Naive B cell (primary cell): ENCODE measurements around the gene IGFL3. TPM values are rescaled to one million over a fixed set of nuclear protein-coding genes. Genes with fewer than 3 reads are reported as not detected.
"Not testable (repeated sequence)": the region's sequence is repeated elsewhere in the genome, so short reads cannot be mapped to it uniquely, and the experiment has no call there.

Source experiments
- ATAC-seq, 2 donors: fragments of 150-1000 bp; cut with Tn5 transposase; 2 replicates each; pipeline ENCODE4 v1.10.0; 2021; ENCODE audit warnings: low read depth in 2 of 2, mild to moderate bottlenecking in 2 of 2, moderate library complexity in 2 of 2
- DNase-seq: peaks from one replicate; pipeline ENCODE4 v3.0.0; 2022
- H3K27ac Mint-ChIP-seq, 6 donors: one replicate each; pipeline ENCODE4 v1.8.0; 2020 to 2022; ENCODE audit warnings: mild to moderate bottlenecking in 6 of 6, mixed read lengths in 6 of 6, moderate library complexity in 5 of 6, inconsistent platforms in 2 of 6
- H3K27me3 Mint-ChIP-seq, 3 donors: one replicate each; pipeline ENCODE4 v1.8.0; 2021 to 2022; ENCODE audit warnings: mixed read lengths in 3 of 3, mild to moderate bottlenecking in 1 of 3
- H3K36me3 Mint-ChIP-seq, 2 donors: one replicate each; pipeline ENCODE4 v1.8.0; 2020 to 2022; ENCODE audit warnings: mixed read lengths in 2 of 2, inconsistent platforms in 1 of 2, mild to moderate bottlenecking in 1 of 2
- H3K4me1 Mint-ChIP-seq, 3 donors: one replicate each; pipeline ENCODE4 v1.8.0; 2020 to 2022; ENCODE audit warnings: mixed read lengths in 3 of 3, inconsistent platforms in 1 of 3, mild to moderate bottlenecking in 1 of 3, moderate library complexity in 1 of 3
- H3K4me3 Mint-ChIP-seq, 8 donors: one replicate each; pipeline ENCODE4 v1.8.0; 2020 to 2022; ENCODE audit warnings: mild to moderate bottlenecking in 8 of 8, mixed read lengths in 8 of 8, moderate library complexity in 8 of 8, inconsistent platforms in 2 of 8
- H3K9me3 Mint-ChIP-seq, 7 donors: one replicate each; pipeline ENCODE4 v1.8.0; 2020 to 2022; ENCODE audit warnings: mixed read lengths in 7 of 7, mild to moderate bottlenecking in 5 of 7, inconsistent platforms in 2 of 7, moderate library complexity in 1 of 7
- polyA plus RNA-seq, 6 donors: library from polyadenylated mRNA; unstranded; fragments of 300-500 nt; fragmentation: Illumina TruSeq; gene quantifications; one replicate each; pipeline ENCODE4 v1.2.3, GENCODE V29; 2021; ENCODE audit warnings: low read depth in 6 of 6

The IGFL3 gene
- polyA plus RNA-seq, 6 donors from 2014 or later: not detected

DNA sequence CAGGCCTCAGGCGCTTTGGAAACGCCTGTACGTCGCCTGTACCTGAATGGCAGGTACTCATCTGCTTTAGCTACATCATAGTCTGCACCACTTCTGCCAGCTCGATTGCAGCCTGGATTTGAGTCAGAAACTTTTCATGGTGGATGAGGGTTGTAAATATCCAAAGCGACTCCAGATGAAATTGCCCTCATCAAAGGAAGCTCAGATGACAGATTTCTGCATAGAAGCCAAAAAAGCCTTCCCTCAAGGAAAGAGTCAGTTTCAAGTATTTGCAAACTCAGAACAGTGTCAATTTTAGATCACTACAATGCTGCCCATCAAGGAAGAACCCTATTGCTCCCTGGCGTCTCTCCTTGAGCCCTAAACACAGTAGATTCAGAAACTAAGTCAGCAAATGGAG is 44.9 kb downstream of the IGFL3 start:
- Mint-ChIP-seq H3K4me3 (no peak overlapping the region), H3K9me3 (peaks cover 5 to 56% (median 22%) of the 10 kb centered on the region in 7 donors), H3K27me3 (peaks cover 69 to 87% (median 86%) of the 10 kb centered on the region in 3 donors), H3K36me3 (peaks cover 5 to 20% of the 10 kb centered on the region in 2 donors), H3K4me1 (peaks cover 0 to 9% (median 8%) of the 10 kb centered on the region in 3 donors), H3K27ac (peak overlapping the region in 1 of 6 donors; percentile 76)
- ATAC-seq (no peak), DNase-seq (no peak)

DNA sequence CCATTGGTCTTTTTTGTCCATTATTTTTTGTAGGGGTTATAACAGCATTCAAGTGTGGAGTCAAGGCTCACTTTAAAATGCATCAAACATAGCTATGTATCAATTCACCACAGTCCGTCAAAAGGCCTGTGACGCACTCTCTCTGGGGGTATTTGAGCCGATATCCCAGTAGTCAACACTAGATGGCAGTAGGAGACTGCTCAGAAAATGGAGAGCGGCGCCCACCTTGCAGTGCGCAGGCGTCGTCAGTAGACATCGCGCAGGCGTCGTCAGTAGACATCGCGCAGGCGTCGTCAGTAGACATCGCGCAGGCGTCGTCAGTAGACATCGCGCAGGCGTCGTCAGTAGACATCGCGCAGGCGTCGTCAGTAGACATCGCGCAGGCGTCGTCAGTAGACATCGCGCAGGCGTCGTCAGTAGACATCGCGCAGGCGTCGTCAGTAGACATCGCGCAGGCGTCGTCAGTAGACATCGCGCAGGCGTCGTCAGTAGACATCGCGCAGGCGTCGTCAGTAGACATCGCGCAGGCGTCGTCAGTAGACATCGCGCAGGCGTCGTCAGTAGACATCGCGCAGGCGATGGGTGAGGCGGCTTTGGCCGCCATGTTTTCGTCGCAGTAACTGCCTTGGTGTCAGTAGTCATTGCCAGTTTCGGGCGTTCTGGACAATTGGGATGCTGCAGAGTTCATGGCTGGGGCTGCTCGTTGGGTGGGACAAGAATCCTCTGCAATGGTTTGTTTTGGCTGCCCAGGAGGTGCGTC is 45.7 kb downstream of the IGFL3 start:
- not testable (repeated sequence) for DNase-seq, ATAC-seq, H3K4me3 Mint-ChIP-seq, H3K4me1 Mint-ChIP-seq
- H3K36me3 Mint-ChIP-seq: peaks cover 5 to 14% of the 10 kb centered on the region in 2 donors
- peak overlapping the region in 2 of 6 donors; percentile 22 to 27 for H3K27ac Mint-ChIP-seq
- peaks cover 66 to 85% (median 80%) of the 10 kb centered on the region in 3 donors for H3K27me3 Mint-ChIP-seq
- H3K9me3 Mint-ChIP-seq: peaks cover 5 to 47% (median 14%) of the 10 kb centered on the region in 7 donors

DNA sequence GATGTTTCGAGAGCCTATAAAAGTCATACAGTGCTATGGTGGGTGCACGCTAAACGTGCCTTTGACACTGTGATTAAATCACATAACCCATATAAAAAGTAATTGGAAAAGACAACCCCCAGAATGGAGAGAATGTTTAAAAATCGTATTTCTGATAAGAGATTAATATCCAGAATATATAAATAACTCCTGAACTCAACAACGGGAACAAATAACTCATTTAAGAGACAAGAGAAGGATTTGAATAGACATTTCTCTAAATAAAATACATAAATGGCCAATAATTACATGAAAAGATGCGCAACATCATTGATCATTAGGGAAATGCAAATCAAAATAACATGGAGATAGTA is 46.7 kb downstream of the IGFL3 start:
- ATAC-seq (no peak), DNase-seq (no peak)
- Mint-ChIP-seq H3K27ac (peak overlapping the region in 2 of 6 donors; percentile 28 to 87), H3K4me3 (no peak overlapping the region), H3K9me3 (peaks cover 0 to 39% (median 14%) of the 10 kb centered on the region in 7 donors), H3K27me3 (peaks cover 69 to 88% (median 83%) of the 10 kb centered on the region in 3 donors), H3K4me1 (peaks cover 0 to 9% (median 8%) of the 10 kb centered on the region in 3 donors), H3K36me3 (peaks cover 5 to 14% of the 10 kb centered on the region in 2 donors)

DNA sequence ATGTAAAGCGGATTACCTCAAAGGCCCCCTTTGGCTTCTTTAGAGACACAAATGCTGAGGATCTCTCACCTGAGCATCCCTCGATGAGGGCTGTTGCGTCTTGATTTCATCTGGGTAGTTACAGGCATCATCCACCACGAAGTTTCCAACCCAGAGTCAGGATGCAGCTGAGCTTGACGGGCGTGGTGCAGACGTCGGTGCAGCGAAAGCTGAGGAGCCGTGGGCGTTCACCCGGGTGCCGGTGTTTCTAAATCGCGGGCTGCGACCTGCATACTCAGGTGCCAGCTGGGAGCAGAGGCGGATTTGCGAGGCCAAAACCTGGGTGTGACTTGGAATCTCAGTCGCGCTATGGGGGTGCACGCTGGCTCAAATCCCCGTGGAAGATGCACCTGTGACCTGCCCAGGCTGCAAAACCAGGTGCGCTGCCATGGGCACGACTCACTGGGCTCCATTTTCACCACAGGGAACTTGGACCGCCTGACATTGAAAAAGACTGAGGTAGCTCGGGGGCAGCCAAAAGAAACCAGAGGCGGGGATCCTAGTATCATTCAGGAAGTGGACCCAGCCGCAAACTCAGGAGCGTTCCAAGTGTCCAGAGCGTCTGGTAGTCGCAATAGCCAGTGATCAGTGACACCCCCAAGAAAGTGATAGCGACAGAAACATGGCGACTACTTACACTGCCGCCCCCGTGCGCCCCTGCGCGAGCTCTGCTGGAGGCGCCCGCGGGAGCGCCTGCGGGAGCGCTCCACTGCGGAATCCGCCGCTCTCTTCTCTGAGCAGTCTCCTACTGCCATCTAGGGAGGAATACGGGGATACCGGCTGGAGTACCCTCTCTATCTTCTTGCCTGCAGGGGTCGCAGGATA is 47.3 kb downstream of the IGFL3 start:
- Mint-ChIP-seq H3K9me3 (peaks cover 0 to 34% (median 10%) of the 10 kb centered on the region in 7 donors), H3K27ac (peak overlapping the region in 2 of 6 donors; percentile 28 to 87)
- no peak for ATAC-seq

DNA sequence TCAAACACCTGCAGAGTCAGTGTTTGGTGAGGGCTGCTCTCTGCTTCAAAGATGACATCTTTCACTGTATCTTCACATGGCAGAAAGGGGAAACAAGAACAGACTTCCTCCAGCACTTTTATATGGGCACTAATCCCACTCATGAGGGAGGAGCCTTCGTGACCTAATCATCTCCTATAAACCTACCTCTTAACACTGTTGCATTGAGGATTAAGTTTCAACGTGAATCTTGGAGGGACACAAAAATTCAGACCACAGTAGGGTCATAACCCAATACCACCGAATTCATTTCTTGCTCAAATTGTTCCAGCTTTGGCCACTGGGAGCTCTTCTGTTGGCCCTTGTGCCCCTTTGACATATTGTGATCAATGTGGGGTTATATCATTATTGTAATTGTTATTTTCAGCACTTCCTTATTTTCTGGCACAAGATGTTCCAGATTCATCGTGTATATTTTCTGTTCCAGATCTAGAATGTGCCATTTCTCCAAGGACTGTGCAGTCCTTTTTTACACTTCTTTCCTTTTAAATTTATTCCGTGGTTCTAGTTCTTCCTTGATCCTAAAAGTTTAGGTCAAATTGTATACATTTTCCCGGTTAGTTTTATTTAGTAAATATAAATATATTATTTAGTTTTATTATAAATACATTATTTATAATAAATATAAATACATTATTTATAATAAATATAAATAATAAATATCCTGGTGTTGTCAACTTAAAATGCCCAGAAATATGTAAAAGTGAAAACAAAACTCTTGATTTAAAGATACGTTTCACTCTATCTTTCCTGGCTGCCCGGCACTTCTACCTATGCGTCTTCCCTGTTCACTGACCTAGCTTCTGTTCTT is 48.2 kb downstream of the IGFL3 start:
- DNase-seq (no peak), ATAC-seq (no peak)
- peaks cover 5 to 7% of the 10 kb centered on the region in 2 donors for H3K36me3 Mint-ChIP-seq
- peaks cover 69 to 87% (median 85%) of the 10 kb centered on the region in 3 donors for H3K27me3 Mint-ChIP-seq
- no peak overlapping the region for H3K27ac Mint-ChIP-seq
- peaks cover 0 to 33% (median 10%) of the 10 kb centered on the region in 7 donors for H3K9me3 Mint-ChIP-seq
- H3K4me1 Mint-ChIP-seq: peaks cover 0 to 9% (median 8%) of the 10 kb centered on the region in 3 donors
- H3K4me3 Mint-ChIP-seq: no peak overlapping the region

More for the DNA sequence above, 47.3 kb downstream of the IGFL3 start:
- Mint-ChIP-seq H3K27me3 (peaks cover 71 to 88% (median 84%) of the 10 kb centered on the region in 3 donors), H3K36me3 (peaks cover 5 to 10% of the 10 kb centered on the region in 2 donors), H3K4me3 (no peak overlapping the region), H3K4me1 (peaks cover 0 to 9% (median 8%) of the 10 kb centered on the region in 3 donors)
- DNase-seq: no peak

DNA sequence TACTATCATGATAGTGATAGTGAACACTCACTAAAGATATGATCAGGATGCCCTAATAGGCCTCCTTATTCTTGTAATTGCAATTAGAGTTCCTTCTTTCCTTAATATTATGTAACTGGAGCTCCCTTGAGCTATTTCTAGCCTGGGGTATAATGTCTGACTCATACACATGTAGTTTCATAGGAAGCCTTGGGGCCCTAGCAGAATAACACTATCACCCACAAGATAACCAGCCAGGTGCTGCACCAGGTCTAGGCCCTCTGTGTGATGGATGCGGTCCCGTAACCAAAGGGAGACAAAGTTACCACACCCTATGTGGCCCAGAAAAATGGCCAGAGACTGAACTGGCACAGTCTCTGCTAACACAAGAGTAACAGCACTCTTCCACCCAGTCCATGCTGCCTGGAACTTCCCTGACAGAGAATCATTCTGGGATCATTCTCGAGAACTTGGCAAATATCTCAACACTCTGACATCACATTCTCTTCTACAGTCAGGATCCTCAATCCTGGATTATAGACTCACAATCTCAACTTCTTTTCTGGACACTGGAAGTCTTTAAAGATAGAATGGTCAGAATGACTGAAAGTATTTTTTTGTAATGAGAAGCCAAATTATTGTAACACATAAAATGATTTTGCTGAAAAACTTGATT is 51.1 kb downstream of the IGFL3 start:
- ATAC-seq (no peak), DNase-seq (no peak)
- Mint-ChIP-seq H3K4me1 (peaks cover 0 to 9% (median 8%) of the 10 kb centered on the region in 3 donors), H3K27ac (no peak overlapping the region), H3K27me3 (peaks cover 72 to 82% (median 81%) of the 10 kb centered on the region in 3 donors), H3K36me3 (peaks cover 0 to 7% of the 10 kb centered on the region in 2 donors), H3K9me3 (peaks cover 0 to 16% (median 8%) of the 10 kb centered on the region in 7 donors), H3K4me3 (no peak overlapping the region)

Other genes starting within 250 kb of the IGFL3 start
- 10 to 100 TPM in 1 of 6 donors, 1 to 10 TPM in 5; 3.1 to 10.1 (median 5.9) TPM for gene IRF2BP1, start 238.5 kb downstream of the IGFL3 start, polyA plus RNA-seq
- under 1 TPM in 4 of 6 donors, not detected in 2; 0.15 to 0.30 (median 0.28) TPM for gene MYPOP, start 222.1 kb downstream of the IGFL3 start, polyA plus RNA-seq
- not detected for gene NANOS2, start 209.9 kb downstream of the IGFL3 start, polyA plus RNA-seq
- gene NOVA2, start 150.8 kb downstream of the IGFL3 start, polyA plus RNA-seq: not detected
- 10 to 100 TPM in 1 of 6 donors, 1 to 10 TPM in 5; 4.9 to 11.9 (median 7.7) TPM for gene CCDC61, start 129.2 kb downstream of the IGFL3 start, polyA plus RNA-seq
- gene PGLYRP1, start 101.6 kb downstream of the IGFL3 start, polyA plus RNA-seq: 1 to 10 TPM in 1 of 6 donors, not detected in 5; 1.6 TPM
- gene IGFL4, start 83.7 kb downstream of the IGFL3 start, polyA plus RNA-seq: not detected
- not detected for gene IGFL2, start 23.6 kb upstream of the IGFL3 start, polyA plus RNA-seq
- not detected for gene IGFL1, start 105.1 kb upstream of the IGFL3 start, polyA plus RNA-seq
- gene HIF3A, start 172.4 kb upstream of the IGFL3 start, polyA plus RNA-seq: not detected
- gene PPP5C, start 222.4 kb upstream of the IGFL3 start, polyA plus RNA-seq: 10 to 100 TPM; 14.5 to 26.6 (median 19.7) TPM